CD4-positive, alpha-beta T cell treated with Interleukin-21 for 1 hour (primary cell): ENCODE measurements around the gene ABHD12B.
"Not testable (repeated sequence)": the region's sequence is repeated elsewhere in the genome, so short reads cannot be mapped to it uniquely, and the experiment has no call there.

Experiments used
- DNase-seq: peaks from one replicate; pipeline ENCODE4 v3.0.0-alpha.2; 2020

The ABHD12B gene

DNA sequence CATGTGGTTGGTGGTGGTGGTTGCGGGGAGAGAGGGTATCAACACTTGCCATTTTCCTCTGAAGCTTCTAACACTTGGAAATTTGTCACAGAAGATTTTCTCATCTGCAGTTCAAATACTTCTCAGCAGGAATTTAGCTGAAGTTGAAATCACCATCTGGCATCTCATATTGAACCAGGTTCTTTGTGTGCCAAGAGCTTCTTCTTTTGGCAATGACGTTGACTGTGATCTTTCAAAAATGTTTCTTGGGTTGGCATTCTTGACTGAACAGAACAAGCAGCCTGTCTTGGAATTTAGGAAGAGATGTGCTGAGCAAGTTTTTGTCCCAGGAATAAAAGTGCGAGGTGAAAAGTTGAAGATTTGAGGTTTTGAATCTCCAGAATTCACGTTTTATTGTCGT lies 32.2 kb upstream of the ABHD12B start:
- no peak for DNase-seq

GRCh38 chr14:50844391-50844790 lies 27.5 kb upstream of the ABHD12B start:
- DNase-seq = no peak

- no peak for DNase-seq
Observed at GRCh38 chr14:50845166-50845565, 26.7 kb upstream of the ABHD12B start.

GRCh38 chr14:50846226-50846880 lies 25.5 kb upstream of the ABHD12B start:
- no peak for DNase-seq

- no peak for DNase-seq
Observed at GRCh38 chr14:50853891-50854290, 18.0 kb upstream of the ABHD12B start.

DNA sequence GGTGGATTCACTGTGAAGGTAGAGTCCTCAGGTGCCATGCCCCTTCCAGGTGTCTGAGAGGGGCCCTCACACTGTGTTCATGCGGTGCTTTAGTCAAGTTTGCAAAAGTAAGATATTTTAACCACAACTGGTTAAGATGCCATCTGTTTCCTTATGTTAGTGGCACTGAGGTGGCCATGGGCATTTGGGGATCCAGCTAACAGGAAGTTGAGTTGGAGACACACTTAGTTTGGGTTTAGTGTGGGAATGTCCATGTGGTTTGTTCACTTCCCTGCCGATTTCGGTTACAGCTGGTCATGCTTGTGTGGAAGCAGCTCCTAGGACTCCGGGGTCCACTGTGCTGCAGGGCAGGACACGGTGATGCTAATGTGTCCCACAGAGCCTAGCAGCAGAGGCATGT lies 17.3 kb upstream of the ABHD12B start:
- DNase-seq = no peak

DNA sequence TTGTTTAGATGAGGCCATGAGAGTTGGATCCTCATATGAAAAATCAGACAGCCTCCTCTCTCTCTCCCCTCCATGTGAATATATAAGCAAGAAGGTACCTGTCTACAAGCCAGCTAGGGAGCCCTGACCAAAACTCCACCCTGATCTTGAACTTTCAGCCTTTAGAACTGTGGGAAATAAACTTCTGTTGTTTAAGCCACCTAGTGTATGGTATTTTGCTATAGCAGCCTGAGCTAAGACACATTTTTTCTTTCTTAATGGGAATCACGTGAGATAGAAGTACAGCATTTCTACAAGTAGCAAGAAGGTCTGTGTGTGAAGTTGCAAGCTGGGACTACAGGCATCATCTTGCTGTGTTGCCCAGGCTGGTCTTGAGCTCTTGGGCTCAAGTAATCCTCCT lies 16.3 kb upstream of the ABHD12B start:
- no peak for DNase-seq

GRCh38 chr14:50856660-50857059 lies 15.2 kb upstream of the ABHD12B start:
- DNase-seq = no peak

DNA sequence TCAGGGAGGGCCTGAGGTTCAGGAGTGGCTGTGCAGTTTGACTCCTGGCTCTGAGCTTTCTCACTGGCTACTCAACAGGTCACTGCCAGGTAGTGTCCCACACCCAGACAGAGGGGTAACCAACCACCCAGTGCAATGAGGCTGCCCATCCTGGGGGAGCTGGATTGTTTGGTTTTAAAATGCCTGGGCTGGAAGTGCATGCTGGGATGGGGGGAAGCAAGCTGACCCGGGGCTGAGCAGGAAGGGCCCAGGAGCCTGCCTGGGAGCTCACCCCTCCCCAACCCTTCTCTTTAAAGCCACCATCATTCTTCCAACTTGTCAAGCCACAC lies 12.6 kb upstream of the ABHD12B start:
- no peak for DNase-seq

- DNase-seq = peak; percentile 91
Observed at GRCh38 chr14:50860478-50861086, 11.3 kb upstream of the ABHD12B start.

GRCh38 chr14:50862036-50862570 lies 9.8 kb upstream of the ABHD12B start:
- no peak for DNase-seq

DNA sequence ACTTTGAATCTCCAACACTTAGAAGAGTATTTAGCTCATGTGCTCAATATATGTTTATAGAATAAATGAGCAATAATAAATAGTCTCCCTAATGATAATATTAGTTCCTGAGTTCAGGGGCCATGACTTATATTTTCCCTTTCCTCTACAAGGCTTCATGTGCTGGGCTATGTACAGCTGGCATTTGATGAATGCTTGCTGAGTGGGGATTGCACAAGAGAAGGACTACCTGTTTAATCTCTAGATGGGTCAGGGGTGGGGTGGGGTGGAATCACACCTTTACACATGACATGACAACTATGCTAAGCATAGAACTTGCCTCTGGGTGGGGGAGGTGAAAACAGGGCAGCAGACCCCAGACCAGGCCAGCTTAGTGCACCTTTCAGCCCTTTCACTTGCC lies 7.6 kb upstream of the ABHD12B start:
- DNase-seq = no peak

- no peak for DNase-seq
Observed at GRCh38 chr14:50864946-50865345, 6.9 kb upstream of the ABHD12B start.

DNA sequence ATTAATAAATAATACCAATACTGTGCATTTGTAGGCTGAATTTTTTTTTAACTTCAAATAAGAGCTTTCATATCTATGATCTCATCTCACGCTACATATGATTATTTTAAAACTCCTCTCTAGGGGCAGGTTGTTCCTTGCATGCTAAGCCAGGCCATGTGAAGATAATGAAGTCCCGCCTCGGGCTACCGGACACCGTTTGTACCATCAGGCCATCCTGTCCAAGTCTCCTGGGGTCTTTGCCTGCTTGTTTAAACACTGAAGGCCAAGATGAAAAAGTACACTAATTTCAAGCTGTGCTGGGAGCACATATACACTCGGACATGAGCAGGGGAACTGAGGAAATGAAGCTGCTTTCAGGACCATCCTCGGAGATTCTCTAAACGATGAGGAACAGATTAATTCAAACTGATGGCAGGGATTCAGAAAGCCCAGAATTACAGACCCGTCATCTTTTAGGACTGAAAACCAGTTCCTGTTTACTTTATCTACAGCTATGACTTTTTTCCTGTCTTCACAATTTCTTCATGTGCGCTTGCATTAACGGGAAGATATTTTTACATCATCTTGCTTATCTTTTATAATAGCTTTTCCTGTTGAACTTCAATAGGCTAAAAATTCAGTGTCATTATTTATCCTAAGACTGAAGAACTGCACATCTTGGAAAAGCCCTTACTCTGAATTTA lies 6.3 kb upstream of the ABHD12B start:
- no peak for DNase-seq

GRCh38 chr14:50871228-50871627 lies 625 bp upstream of the ABHD12B start:
- no peak for DNase-seq

DNA sequence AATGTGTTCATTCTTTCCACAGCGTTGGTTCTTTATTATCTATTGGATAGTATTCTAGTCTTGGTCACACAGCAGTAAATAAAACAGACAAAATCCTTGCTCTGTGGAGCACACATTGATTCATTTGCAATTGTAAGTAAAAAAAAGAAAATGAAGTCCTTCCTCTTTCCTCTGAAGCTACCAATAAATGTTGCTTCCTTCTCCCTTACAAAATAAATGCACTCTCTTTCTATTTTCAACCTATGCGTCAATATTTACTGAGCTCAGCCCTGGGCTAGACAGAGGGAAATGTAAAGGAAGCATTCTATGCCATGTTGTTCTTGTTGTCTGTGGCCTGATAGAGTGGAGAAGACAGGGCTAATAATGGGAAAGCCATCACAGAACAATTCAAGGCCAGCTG lies 2.9 kb downstream of the ABHD12B start:
- no peak for DNase-seq

DNA sequence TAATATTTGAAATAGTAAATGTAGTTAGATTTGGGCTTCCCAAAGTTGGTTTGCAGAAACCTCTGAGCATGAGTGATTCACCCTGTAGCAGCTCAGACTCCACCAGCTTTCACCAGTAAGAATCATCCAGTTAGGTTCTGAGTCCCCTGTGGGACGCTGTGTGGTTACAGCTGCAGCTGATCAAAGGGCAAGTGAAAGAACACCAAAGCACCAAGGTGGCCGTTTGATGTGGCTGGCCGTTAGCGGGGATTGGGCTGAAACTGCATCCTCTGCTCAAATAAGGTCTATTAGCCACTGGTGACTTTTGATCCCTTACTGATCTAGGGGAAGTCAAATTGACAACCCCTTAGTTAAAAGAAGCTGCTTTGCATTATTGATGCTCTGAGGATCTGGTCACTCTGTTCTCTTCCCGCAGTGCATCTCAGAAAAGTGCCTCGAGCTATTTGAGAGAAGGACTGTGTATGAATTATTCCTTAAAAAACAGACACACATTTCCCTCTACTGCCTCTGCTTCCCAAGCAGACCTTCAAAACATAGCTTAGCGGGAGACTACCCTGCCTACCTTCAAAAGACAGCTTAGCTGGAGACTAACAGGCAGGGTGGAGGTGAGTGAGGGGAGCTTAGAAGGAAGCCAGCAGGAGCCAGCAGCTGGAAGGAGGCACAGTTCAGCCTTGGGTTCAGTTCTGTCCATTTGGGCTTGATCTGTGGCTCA lies 3.7 kb downstream of the ABHD12B start:
- peak; percentile 62 for DNase-seq

GRCh38 chr14:50882932-50883826 lies 11.3 kb downstream of the ABHD12B start:
- DNase-seq = no peak

- DNase-seq = no peak
Observed at GRCh38 chr14:50883827-50884197, 12.0 kb downstream of the ABHD12B start.

DNA sequence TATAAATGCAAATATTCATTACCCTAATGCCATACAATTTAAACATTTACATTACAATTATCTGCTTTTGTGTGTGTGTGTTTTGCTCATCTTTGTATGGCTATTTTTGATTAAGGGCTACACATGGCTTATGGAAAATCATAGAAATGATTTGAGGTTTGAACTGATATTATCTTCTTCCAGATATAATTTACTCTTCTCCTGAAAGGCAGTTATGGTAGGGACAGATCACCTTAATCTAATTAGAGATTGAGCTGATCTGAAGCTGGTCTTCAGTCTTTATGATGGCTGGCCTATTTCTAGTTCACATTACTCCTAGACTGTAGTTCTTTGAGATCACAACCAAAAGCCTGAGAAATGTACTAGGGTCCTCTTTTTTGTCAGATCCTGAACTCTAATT lies 15.6 kb downstream of the ABHD12B start:
- DNase-seq = no peak

GRCh38 chr14:50892255-50892654 lies 20.4 kb downstream of the ABHD12B start:
- no peak for DNase-seq

DNA sequence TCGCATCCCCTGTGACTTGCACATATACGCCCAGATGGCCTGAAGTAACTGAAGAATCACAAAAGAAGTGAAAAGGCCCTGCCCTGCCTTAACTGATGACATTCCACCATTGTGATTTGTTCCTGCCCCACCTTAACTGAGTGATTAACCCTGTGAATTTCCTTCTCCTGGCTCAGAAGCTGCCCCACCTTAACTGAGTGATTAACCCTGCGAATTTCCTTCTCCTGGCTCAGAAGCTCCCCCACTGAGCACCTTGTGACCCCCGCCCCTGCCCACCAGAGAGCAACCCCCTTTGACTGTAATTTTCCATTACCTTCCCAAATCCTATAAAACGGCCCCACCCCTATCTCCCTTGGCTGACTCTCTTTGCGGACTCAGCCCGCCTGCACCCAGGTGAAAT lies 24.6 kb downstream of the ABHD12B start:
- DNase-seq = not testable (repeated sequence)

- not testable (repeated sequence) for DNase-seq
Observed at GRCh38 chr14:50897005-50897404, 25.2 kb downstream of the ABHD12B start.
